GM21423 (cell line): ENCODE data around the gene ROR2.

Source experiments
- ATAC-seq: cut with Tn5 transposase; IDR thresholded peaks from one replicate; pipeline ENCODE4 v1.9.1; 2021; ENCODE audit warnings: mild to moderate bottlenecking, moderate library complexity; ENCODE audit not compliant: unreplicated experiment

The ROR2 gene

DNA sequence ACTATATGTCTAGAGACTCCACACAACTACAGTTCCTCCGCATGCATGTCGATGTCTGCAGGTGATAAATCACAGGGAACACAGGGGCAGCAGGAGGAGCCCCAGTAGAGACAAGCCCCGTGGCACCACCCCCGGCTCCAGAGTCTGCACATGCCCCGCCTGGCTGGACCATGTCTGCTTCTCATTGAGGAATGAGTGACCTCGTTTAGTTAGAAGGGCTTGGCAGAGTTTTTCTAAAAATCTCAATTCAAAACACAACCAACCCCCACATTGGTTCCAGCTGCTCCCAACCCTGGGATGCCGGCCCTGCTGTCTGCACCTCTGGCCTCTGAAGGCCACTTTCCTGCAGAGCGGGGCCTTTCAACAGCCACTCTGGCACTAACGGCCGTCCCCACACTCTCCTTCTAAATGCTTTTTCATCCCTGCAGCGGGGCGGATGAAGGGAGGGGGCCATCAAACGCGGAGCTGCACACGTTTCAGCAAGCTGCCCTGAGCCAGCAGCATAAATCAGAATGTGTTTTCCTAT lies 106.3 kb downstream of the ROR2 start:
- no peak for ATAC-seq

DNA sequence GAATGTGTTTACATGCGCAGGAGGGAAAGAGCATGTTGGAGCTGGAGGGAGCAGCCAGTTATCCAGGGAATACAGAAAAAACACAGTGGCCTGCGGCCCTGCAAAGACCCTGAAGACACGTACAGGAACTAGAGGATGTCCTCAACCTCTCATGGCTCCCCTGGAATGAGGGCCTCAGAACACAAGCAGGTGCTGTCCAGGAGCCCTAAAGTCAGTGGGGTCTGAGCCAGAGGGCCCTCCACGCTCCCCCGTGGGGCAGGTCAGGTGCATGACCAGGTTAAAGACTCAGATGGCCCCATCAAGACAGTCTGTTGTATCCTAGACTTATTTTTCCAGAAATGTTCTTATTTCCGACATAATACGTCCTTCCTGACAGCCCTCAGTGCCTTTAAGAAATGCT lies 106.9 kb downstream of the ROR2 start:
- no peak for ATAC-seq

DNA sequence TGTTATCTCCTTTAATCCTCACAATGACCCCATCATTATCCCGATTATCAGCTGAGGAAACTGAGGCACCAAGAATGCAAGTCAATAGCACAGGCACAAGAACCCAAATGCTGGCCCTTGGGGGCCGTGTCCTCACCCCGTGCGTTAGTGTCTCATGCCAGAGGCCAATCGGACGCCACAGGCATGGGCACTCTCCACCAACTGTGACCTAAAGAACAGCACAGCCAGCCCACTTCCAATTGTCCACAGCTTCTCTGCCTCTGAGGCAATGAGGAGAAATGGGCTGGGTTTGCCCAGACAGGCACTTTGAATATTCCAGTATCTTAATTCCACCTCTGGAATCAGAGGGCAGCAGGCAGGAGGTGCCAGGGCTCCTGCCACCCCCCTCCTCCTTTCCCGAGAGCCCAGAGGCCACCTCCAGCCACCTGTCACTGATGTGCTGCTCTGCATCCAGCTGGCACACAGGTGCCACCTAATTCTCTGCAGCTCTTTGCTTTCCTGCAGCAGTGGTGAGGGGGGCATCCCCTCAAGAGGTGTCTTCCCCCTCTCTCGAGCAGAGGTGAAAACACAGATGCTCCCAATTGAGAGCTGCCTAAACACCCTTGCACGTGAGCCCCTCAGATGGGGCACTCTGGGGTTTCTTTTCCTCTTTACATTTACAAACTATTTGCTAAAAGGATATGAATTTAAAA lies 107.5 kb downstream of the ROR2 start:
- ATAC-seq: no peak

DNA sequence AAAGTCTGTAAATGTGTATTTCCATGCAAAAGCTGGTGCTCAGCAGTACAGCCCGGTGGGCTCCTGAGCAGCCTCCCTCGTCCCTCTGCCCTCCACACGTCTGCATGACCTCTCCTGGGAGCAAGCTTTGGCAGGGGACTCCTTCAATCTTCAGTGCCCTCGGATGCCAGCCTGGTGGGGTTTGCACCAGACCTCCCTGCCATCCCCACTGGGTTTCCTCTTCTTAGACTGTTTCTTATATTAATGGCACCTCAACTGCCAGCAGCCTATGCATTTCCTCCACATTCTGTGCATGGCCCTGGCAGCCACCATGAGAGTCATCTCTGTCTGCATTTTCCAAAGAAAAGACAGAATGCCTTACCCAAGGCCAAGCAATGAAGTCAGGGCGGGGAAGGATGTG lies 108.4 kb downstream of the ROR2 start:
- no peak for ATAC-seq

DNA sequence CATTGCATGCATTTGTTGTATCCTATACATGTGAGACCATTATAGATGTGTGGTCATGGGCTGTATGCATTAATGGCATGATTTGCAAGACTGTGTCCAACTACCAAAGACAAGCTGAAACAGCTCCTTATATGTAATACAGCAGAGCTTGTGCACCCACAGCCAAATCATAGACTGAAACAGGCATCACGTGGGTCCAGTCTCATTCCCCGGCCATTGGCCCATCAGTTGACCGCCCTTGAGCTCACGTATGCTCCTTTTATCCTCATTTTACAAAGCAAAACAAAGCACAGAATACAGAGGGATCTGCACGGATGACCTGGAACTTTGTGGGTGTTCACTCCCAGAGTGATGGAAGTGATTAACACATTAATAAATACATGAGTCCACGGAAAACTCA lies 109.1 kb downstream of the ROR2 start:
- no peak for ATAC-seq

DNA sequence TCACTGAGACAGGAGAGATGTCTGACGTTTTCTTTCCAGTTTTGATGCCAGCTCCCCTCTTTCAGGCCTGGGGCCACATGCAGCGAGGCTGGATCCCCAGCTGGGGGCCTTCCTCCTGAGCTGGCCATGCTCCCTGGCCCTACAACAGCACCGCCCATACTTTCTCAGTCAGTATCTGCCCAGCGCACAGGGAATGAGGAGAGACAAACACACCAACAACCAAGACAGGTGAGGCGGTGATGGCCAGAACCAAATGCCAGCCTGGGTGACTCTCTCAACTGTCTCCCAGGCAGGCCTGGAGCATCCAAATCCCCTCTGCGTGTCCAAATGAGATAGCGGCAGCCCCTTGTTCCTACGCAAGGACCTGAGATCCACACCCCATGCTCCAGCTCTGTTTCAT lies 109.6 kb downstream of the ROR2 start:
- ATAC-seq: no peak

DNA sequence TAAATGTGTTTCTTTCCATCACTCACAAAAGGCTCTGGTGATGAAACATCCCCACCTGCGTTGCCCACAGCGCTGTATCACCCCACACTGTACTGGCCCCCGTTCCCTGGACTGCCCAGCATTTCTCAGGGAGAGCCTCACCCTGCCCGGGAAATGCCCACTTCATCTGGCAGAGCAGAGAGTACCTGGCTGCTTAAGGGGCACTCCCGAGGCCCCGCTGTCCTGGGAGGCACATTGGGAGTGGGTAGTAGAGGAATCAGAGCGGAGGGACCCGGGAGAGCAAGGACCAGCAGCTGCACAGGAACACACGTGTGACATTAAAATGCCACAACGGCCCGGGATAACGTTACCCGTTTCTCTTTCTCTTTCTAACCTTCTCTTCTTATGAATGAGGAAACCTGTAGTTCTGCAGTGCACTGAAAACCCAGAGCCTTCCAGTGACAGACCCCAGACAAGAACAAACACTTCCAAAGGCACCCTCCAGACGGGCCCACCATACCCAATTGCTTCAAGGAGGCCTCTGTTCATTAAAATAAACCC lies 110.0 kb downstream of the ROR2 start:
- no peak for ATAC-seq

DNA sequence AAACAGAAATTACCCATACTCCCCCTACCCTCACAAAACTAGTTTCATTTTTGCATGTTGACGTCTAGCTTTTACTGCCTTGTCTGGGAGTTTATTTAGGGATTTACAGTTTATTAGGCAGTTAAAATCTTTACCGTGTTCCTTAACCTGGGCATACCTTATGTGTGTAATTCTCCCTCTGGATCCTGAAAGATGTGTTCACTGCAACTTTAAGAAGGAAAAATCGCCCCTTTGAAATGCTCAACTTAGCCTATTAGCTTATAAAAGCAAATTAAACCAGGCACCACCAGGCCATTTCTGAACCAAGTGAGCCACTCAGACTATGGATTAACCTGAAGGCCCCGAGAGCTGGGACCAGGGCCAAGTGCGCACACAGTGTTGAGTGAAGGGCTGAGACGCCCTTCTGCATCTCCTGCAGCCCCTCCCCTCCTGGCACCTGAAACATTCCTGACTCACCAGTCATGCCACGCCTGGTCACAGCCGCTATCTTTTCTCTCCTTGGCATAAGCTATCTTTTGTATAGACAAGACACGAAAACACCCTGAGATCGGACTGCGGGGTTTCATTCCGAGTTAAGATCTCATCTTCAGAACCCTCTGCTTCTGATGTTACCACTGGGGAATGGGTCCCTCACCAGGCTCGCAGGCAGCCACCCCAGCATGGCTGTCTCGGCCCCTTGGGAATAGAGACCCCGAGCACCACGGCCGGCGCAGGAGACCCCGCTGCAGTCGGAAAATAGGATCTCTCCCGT lies 111.9 kb downstream of the ROR2 start:
- ATAC-seq: no peak

DNA sequence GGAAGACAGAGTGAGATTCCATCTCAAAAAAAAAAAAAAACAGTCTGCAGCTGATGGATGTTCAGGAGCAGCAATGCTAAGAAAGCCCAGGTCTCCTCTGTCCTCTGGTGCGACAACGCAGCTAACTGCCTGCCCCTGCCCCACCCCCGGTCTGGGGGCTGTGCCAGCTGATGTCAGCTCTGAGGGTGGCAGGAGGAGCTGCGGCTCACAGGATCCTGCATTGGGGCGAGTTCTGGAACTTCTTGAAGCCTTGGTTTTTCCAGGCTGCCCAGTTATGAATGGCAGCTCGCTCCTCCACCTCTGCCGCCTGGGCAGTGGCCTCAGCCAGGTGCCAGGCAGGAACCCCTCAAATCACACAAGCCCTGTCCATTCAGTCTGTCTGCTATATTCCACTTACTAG lies 113.5 kb downstream of the ROR2 start:
- no peak for ATAC-seq

DNA sequence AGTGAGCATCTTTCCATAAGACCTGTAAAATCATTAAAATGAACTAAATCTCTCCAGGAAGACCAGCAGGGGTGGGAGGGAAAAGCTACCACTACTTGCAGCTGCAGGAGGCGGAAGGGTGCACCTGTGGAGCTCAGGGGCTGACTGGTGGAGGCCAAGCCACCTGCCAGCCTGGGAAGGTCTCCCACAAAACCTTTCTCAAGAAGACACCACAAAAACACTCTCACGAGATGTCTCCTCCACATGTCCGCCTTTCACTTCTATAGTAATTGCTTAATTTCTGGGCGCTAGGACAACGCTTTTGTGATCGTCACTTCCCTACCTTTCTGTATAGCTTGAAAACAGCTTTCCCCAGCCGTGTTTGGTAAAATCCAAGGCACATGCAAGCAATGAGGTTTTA lies 114.4 kb downstream of the ROR2 start:
- no peak for ATAC-seq

DNA sequence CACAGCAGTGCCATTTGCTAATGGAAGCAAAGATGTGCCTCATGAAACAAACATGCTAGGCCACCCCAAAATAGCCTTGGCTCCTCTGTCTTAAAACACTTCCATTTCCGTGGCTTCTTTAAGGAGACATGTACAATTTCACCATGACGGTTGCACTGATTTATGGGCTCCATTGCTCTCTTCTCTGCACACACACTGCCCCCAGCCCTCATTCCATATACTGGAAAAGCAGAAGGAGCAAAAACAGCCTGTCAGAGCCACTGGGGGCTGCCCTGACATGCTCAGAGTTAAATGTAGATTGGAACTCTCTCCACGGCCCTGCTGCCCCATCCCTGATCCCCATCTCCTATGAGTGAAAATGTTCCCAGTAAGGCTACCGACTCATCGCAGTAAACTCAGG lies 114.8 kb downstream of the ROR2 start:
- ATAC-seq: no peak

DNA sequence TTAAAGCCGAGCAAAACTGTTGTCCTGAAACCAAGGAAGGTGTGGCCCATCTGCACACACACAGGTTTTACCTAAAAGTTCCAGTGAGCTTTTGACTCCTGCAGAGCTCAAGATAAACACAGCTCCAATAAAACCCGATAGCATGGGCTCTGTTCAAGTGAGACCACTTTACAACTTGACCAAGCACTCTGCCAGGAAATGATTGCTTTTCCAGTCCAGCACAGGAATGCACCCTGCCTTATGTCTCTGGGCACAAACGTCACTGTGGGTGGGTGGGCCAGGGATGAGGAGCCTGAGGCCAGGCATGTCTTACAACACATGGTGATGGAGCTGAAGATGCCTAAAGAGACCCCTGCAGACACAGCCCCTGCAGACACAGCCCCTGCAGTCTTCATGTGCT lies 115.3 kb downstream of the ROR2 start:
- no peak for ATAC-seq

DNA sequence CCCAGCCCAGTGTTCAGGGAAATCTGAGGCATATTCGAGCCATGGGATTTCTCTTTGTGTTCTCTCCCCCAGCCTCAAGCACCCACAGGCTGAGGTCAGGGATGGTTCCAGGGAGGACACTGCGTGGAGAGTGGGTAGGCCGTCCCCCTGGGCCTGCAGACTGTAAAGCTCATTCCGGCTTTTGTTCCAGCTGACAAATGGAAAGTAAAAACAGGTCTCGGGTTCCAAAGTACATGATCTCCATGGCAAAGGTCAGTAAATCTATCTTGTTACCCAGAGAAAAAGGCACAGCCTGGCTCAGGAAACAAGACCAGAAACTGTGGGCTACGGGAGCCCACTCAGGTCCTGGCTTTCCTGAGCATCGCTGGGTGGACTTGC lies 116.2 kb downstream of the ROR2 start:
- no peak for ATAC-seq

DNA sequence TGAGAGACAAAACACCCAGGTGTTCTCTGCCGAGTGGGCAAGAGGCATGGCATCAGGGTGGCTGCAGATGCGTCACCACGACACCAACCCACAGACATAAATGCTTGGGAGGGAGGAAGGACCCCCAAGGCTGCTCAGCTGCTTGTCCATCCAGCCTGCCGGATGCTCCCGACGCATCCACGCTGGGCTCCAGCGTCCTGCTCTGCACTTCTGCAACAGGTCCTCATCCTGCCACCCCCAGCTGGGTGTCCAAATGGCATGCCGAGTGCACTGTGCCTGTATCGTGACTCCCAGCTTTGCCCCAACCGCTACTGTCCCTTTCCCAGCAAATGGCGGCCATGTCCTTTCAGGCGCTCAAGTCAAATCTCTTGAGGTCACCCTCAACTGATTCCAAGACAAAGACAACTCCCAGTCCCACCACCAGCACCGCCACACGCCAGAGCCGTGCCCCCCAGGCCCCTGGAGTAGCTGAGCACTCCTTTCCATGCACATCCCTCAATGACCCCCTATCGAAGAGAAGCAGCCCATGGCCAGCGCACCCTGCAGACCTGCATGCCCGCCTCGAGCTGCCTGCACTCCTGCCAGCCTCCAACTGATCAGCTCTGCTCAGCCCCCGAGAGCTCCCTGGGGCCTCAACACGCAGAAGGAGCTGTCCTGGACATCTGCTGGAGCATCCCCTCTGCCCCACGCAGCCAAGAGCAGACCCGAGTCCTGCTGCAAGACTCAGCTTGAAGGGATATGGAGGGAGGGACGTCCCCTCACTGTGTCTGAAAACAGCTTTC lies 116.7 kb downstream of the ROR2 start:
- ATAC-seq: no peak

DNA sequence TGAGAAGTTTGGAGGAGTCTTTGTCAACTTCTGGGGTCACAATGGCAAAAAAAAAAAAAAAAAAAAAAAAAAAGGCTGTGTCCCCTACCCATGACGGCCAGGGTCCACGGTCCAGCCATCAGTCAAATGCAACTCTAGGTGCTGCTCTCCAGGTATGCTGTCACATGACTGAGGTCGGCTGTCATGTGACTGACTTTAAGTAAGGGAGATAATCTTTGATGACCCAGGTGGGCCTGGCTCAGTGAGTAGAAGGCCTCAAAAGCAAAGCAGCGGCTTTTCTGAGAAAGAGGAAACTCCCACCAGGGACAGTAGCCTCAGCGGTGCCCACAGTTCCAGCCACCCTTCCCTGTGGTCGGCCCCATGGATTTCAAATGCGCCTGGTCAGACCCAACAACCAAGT lies 117.7 kb downstream of the ROR2 start:
- no peak for ATAC-seq

DNA sequence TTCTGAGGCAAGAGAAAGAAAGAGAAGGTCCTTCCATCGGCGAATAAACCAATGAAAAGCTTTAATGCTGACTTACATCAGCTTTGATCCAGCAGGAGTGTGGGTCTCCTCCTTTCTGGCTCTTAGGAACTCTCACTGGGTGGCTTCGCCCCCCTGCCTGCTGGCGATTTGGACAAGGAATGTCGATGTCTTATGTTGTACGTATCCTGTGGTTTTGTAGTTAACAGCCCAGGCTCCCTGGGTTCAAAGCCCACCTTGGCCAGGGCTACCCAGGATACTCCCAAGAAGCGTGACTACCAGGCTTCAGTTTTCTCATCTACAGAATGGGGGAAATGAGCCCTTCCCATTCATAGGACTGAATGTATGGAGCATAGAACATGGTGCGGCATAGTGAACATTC lies 124.2 kb downstream of the ROR2 start:
- no peak for ATAC-seq

DNA sequence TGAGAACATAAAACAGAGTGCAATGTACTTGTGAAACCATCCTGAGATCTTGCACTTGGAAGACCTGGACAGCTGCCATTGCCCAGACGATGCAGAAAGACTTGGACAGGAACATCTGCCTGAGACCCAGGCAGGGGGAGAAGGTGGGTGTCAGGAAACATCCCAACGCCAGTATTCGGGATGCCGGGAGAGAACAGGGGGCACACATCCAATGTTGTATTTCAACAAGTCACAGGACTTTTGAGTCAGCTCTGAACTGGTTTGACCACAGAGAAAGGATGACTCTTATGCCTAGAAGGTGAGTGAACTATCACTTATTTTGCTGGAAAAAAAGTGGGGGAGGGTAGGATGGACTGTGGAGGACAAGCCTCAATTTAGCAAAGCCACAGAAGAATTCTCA lies 124.6 kb downstream of the ROR2 start:
- no peak for ATAC-seq

DNA sequence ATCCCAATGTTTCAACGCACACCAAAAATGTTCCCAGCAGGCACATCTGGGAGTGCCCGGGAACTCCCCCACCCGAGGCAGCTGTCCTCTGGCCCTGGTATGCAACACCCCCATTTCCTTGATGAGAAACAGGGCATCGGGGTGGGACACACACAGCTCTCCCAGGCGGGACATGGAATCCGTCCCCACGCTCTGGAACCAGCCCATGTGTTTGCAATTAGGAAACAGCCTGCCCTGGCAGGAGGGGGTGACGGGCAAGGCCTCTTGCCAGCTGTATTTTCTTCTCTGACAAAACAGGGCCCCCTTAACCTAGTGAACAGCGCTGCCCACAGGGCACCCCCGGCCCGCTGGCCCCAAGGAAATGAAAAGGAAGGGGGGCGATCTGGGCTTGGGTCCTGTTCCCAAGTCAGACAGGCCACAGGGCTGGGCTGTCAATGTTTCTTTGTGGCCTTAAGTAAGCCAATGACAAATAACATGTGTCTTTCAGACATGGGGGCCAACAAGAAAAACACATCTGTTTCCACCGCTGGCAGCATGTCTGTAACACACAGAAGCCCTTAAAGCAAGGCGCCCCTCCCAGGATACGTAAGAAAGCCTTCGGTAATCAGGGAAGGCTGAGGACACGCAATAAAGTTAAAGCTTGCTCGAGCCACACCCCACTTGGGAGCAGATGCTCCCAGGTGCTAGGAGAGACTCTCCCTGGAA lies 125.3 kb downstream of the ROR2 start:
- ATAC-seq: no peak

DNA sequence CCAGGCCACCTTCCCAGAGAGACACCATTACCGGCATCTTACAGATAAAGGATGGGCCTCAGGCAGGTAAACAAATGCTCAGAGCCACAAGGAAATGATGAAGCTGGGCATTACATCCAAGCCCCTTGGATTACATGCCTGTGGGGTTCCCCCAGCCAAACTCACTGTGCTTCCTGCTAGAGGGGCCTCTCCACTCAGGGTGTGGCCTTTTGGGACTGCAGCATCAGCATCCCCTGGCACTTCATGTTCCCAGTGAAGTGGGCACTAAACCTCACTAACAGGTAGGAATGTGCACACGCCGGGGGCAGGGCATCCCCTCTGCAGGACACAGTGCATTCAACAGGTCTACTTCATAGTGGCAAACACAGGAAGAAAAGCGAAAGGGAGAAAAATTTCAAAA lies 125.9 kb downstream of the ROR2 start:
- ATAC-seq: no peak

DNA sequence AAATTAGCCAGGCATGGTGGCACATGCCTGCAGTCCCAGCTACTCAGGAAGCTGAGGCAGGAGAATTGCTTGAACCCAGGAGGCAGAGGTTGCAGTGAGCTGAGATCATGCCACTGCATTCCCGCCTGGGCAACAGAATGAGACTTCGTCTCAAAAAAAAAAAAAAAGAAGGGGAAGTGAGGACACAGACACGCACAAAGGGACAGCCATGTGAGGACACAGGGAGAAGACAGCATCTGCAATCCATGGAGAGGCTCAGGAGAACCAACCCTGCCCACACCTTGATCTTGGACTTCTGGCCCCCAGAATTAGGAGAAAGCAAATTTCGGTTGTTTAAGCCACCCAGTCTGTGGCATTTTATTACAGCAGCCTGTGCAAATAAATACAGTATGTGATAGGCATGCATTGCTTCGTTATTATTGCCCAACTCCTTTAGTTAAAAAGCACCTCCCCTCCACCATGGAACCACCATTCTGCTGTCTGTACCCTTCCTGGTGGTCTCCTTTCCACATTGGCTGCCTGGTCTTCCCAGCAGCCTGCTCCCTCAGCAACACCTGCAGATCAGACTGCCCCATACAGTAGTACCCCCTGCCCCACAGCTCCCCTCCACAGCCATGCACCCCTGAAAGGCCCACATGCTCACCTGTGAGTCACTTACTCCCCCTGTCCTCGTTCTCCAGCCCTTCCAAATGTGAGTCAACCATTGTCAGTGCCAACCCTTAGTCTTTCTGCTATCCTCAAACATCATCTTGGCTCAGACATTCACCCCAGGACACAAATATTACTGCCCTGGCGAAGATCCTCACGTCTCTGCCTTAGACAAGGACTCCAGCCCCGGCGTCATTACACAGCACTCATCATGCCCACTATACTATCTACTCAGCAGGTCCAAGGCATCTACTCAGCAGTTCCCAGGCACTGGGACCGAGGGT lies 128.8 kb downstream of the ROR2 start:
- ATAC-seq: no peak
